ENCODE data around the gene ARF6.

The ARF6 gene

GRCh38 chr14:49896966-49897365 lies 4.1 kb downstream of the ARF6 start:
- Histone ChIP-seq H3K36me3 (replicated peaks; ENCODE audit: low read depth, low read length) (peaks cover 43% of the 10 kb centered on the region), H2AFZ (ENCODE audit: low read depth, low read length) (no peak overlapping the region), H3K79me2 (ENCODE audit: low read length) (peaks cover 78% of the 10 kb centered on the region), H3K4me1 (ENCODE audit: low read length) (peaks cover 36% of the 10 kb centered on the region), H3K9ac (ENCODE audit: low read length) (peak overlapping the region; percentile 100), H3K27me3 (ENCODE audit: low read depth, low read length) (no peaks in the 10 kb centered on the region), H3K27ac (ENCODE audit: low read length) (peak overlapping the region; percentile 96), H3K4me2 (ENCODE audit: low read length) (peak overlapping the region; percentile 90), H3K4me3 (ENCODE audit: low read length) (peak overlapping the region; percentile 98), H4K20me1 (ENCODE audit: insufficient read depth, low read length) (peaks cover 50% of the 10 kb centered on the region), H3K9me3 (ENCODE audit: insufficient read depth, low read length) (no peaks in the 10 kb centered on the region)
- no peak for TF ChIP-seq EZH2phosphoT487 (IDR thresholded peaks at IDR 0.05; ENCODE audit: low read depth)
- TF ChIP-seq, protein P1, sequence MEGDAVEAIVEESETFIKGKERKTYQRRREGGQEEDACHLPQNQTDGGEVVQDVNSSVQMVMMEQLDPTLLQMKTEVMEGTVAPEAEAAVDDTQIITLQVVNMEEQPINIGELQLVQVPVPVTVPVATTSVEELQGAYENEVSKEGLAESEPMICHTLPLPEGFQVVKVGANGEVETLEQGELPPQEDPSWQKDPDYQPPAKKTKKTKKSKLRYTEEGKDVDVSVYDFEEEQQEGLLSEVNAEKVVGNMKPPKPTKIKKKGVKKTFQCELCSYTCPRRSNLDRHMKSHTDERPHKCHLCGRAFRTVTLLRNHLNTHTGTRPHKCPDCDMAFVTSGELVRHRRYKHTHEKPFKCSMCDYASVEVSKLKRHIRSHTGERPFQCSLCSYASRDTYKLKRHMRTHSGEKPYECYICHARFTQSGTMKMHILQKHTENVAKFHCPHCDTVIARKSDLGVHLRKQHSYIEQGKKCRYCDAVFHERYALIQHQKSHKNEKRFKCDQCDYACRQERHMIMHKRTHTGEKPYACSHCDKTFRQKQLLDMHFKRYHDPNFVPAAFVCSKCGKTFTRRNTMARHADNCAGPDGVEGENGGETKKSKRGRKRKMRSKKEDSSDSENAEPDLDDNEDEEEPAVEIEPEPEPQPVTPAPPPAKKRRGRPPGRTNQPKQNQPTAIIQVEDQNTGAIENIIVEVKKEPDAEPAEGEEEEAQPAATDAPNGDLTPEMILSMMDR (IDR thresholded peaks at IDR 0.05; ENCODE audit: low read depth, low read length): no peak

DNA sequence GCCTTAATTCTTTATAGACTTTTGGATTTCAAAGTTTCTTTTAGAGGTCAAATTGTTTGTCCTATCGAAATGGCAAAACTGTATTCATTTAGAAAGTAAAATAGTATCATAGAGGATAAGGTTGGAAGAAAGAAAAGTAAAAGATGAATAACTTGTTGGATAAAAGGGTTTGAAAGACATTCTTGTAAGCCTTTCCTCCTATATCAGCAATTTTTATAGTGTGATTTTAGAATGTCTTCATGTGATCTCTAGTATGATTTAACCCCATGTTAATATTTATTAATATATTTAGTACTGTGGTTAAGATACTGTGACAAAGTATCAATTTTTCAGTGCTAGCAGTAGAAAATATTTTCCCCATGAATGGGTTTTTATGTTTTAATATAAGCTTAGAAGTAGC lies 4.5 kb downstream of the ARF6 start:
- H2AFZ ChIP-seq (ENCODE audit: low read depth, low read length): no peak overlapping the region
- TF ChIP-seq EZH2phosphoT487 (IDR thresholded peaks at IDR 0.05; ENCODE audit: low read depth): no peak
- TF ChIP-seq, protein P1 (IDR thresholded peaks at IDR 0.05; ENCODE audit: low read depth, low read length): no peak
- H3K4me3 ChIP-seq (ENCODE audit: low read length): peak overlapping the region; percentile 98
- H3K27me3 ChIP-seq (ENCODE audit: low read depth, low read length): no peaks in the 10 kb centered on the region
- H3K4me2 ChIP-seq (ENCODE audit: low read length): peak overlapping the region; percentile 90
- peaks cover 36% of the 10 kb centered on the region for H3K4me1 ChIP-seq (ENCODE audit: low read length)
- peaks cover 50% of the 10 kb centered on the region for H4K20me1 ChIP-seq (ENCODE audit: insufficient read depth, low read length)
- peak overlapping the region; percentile 96 for H3K27ac ChIP-seq (ENCODE audit: low read length)
- H3K9me3 ChIP-seq (ENCODE audit: insufficient read depth, low read length): no peaks in the 10 kb centered on the region
- H3K36me3 ChIP-seq (replicated peaks; ENCODE audit: low read depth, low read length): peaks cover 43% of the 10 kb centered on the region
- peaks cover 76% of the 10 kb centered on the region for H3K79me2 ChIP-seq (ENCODE audit: low read length)
- peak overlapping the region; percentile 100 for H3K9ac ChIP-seq (ENCODE audit: low read length)

DNA sequence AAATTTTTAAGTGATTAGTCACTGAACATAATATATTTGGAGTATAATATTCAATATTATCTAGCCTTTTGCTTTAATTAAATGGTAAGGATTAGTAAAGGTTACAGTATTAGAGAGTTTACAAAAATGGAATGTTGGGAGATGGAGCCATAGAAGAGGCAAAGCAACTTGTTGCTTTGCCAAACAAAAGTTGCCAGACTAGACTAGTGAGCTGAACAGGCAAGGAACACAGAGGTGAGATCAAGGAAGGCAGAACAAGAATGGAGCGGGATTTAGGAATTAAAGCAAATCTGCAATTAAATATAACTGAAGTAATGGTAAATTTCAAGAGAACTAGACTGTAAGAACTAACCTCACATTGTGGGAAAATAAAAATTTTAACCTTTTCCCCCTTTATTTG lies 5.1 kb downstream of the ARF6 start:
- no peak overlapping the region for H2AFZ ChIP-seq (ENCODE audit: low read depth, low read length)
- peak overlapping the region; percentile 90 for H3K4me2 ChIP-seq (ENCODE audit: low read length)
- peak overlapping the region; percentile 96 for H3K27ac ChIP-seq (ENCODE audit: low read length)
- peaks cover 36% of the 10 kb centered on the region for H3K4me1 ChIP-seq (ENCODE audit: low read length)
- TF ChIP-seq EZH2phosphoT487 (IDR thresholded peaks at IDR 0.05; ENCODE audit: low read depth): no peak
- TF ChIP-seq, protein P1 (IDR thresholded peaks at IDR 0.05; ENCODE audit: low read depth, low read length): no peak
- H4K20me1 ChIP-seq (ENCODE audit: insufficient read depth, low read length): peaks cover 50% of the 10 kb centered on the region
- H3K4me3 ChIP-seq (ENCODE audit: low read length): peak overlapping the region; percentile 98
- peak overlapping the region; percentile 100; the same call in 1 of the 2 replicates for H3K9ac ChIP-seq (ENCODE audit: low read length)
- H3K9me3 ChIP-seq (ENCODE audit: insufficient read depth, low read length): no peaks in the 10 kb centered on the region
- H3K79me2 ChIP-seq (ENCODE audit: low read length): peaks cover 75% of the 10 kb centered on the region
- H3K27me3 ChIP-seq (ENCODE audit: low read depth, low read length): no peaks in the 10 kb centered on the region
- peaks cover 43% of the 10 kb centered on the region for H3K36me3 ChIP-seq (replicated peaks; ENCODE audit: low read depth, low read length)

DNA sequence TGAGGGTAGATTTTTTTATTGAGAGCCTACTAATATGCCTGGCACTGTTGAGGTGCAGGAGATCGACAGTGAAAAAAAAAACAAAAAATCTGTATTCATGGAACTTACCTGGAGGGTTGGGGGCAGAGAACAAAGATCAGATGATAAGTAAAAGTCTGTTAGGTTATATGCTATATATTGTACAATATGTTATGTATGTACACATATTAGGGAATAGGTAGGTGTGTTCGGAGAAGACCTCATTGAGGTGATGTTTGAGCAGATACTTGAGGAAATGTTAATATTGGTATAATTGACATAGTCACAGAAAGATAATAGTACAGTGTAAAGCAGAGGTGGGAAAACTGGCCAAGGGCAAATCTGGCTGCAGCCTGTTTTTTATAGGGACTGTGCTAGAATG lies 5.6 kb downstream of the ARF6 start:
- no peaks in the 10 kb centered on the region for H3K9me3 ChIP-seq (ENCODE audit: insufficient read depth, low read length)
- no peaks in the 10 kb centered on the region for H3K27me3 ChIP-seq (ENCODE audit: low read depth, low read length)
- H3K79me2 ChIP-seq (ENCODE audit: low read length): peaks cover 69% of the 10 kb centered on the region
- peaks cover 44% of the 10 kb centered on the region for H3K36me3 ChIP-seq (replicated peaks; ENCODE audit: low read depth, low read length)
- no peak overlapping the region for H2AFZ ChIP-seq (ENCODE audit: low read depth, low read length)
- peak overlapping the region; percentile 90 for H3K4me2 ChIP-seq (ENCODE audit: low read length)
- TF ChIP-seq, protein P1 (IDR thresholded peaks at IDR 0.05; ENCODE audit: low read depth, low read length): no peak
- TF ChIP-seq EZH2phosphoT487 (IDR thresholded peaks at IDR 0.05; ENCODE audit: low read depth): no peak
- H3K4me3 ChIP-seq (ENCODE audit: low read length): peak overlapping the region; percentile 98
- H3K9ac ChIP-seq (ENCODE audit: low read length): 0 out of 2 replicates have a peak overlapping the region, but pooled peaks have one; percentile 2
- peaks cover 36% of the 10 kb centered on the region for H3K4me1 ChIP-seq (ENCODE audit: low read length)
- peaks cover 50% of the 10 kb centered on the region for H4K20me1 ChIP-seq (ENCODE audit: insufficient read depth, low read length)
- H3K27ac ChIP-seq (ENCODE audit: low read length): peak overlapping the region; percentile 96
